ENCODE data around the gene MNAT1.

MNAT1 gene

DNA sequence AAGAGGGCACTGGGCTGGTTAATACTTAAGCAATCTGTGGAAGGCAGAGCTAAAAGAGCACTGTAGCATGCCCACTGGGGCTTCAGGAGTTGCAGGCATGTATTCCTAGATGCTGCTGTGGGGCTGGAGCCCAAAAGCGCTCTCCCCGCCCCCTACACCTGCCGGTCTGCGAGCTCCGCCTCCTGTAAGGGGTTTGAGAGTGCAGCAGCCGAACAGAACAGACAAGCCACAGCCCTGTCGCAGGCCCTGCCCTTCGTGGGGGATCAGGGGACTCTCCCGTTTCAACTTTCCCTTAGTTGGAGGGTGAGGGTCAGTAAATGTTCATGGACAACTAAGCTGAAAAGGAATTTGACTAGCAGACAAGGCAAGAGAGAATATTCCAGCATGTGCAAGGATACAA lies 264.1 kb downstream of the MNAT1 start:
- no peaks in the 10 kb centered on the region for H3K9me3 ChIP-seq (ENCODE audit: control insufficient read depth, insufficient read depth, low read length)
- no peaks in the 10 kb centered on the region for H3K9me2 ChIP-seq (replicated peaks; ENCODE audit: control insufficient read depth, low read length)
- no peak overlapping the region for H3K4me3 ChIP-seq (ENCODE audit: low read length)
- no peaks in the 10 kb centered on the region for H3K79me2 ChIP-seq (ENCODE audit: control insufficient read depth, low read length)
- TF ChIP-seq CTCF (IDR thresholded peaks at IDR 0.05; ENCODE audit: low read depth, low read length, poor library complexity, severe bottlenecking) = no peak
- no peak for TF ChIP-seq EZH2phosphoT487 (IDR thresholded peaks at IDR 0.05; ENCODE audit: borderline replicate concordance, low read length)
- H3F3A ChIP-seq (ENCODE audit: control insufficient read depth, insufficient read depth) = no peaks in the 10 kb centered on the region
- peaks cover 7% of the 10 kb centered on the region for H3K4me1 ChIP-seq (ENCODE audit: control insufficient read depth, low read length)
- peaks cover 4% of the 10 kb centered on the region; the same call in 1 of the 2 replicates for H3K36me3 ChIP-seq (ENCODE audit: control insufficient read depth, low read length)
- H3K27me3 ChIP-seq (ENCODE audit: control insufficient read depth, low read length) = no peaks in the 10 kb centered on the region
- H4K20me1 ChIP-seq (ENCODE audit: control insufficient read depth, insufficient read depth, low read depth, low read length) = no peaks in the 10 kb centered on the region
- H3K27ac ChIP-seq (ENCODE audit: low read depth, low read length) = no peak overlapping the region
- H3K4me2 ChIP-seq (ENCODE audit: low read length) = no peak overlapping the region

DNA sequence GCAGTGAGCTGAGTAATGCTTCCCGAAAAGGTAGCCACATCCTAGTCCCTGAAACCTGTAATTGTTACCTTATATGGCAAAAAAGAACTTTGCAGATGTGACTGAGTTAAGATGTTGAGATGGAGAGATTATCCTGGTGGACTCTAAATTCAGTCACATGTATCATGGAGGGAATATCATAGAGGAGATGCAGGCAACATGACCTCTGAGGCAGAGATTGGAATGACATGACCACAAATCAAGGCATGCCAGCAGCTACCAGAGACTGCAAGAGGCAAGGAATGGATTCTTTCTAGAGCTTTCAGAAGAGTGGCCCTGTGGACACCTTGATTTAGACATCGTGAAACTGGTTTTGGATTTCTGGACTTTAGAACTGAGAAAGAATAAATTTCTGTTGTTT lies 265.0 kb downstream of the MNAT1 start:
- Histone ChIP-seq H3K4me3 (ENCODE audit: low read length) (no peak overlapping the region), H3K27ac (ENCODE audit: low read depth, low read length) (no peak overlapping the region), H3K27me3 (ENCODE audit: control insufficient read depth, low read length) (no peaks in the 10 kb centered on the region), H3K9me2 (replicated peaks; ENCODE audit: control insufficient read depth, low read length) (no peaks in the 10 kb centered on the region), H3K9me3 (ENCODE audit: control insufficient read depth, insufficient read depth, low read length) (no peaks in the 10 kb centered on the region), H3K36me3 (ENCODE audit: control insufficient read depth, low read length) (no peaks in the 10 kb centered on the region), H3K4me1 (ENCODE audit: control insufficient read depth, low read length) (peaks cover 7% of the 10 kb centered on the region), H4K20me1 (ENCODE audit: control insufficient read depth, insufficient read depth, low read depth, low read length) (no peaks in the 10 kb centered on the region), H3K4me2 (ENCODE audit: low read length) (no peak overlapping the region), H3K79me2 (ENCODE audit: control insufficient read depth, low read length) (no peaks in the 10 kb centered on the region), H3F3A (ENCODE audit: control insufficient read depth, insufficient read depth) (no peaks in the 10 kb centered on the region)
- TF ChIP-seq EZH2phosphoT487 (IDR thresholded peaks at IDR 0.05; ENCODE audit: borderline replicate concordance, low read length) (no peak), CTCF (IDR thresholded peaks at IDR 0.05; ENCODE audit: low read depth, low read length, poor library complexity, severe bottlenecking) (no peak)

DNA sequence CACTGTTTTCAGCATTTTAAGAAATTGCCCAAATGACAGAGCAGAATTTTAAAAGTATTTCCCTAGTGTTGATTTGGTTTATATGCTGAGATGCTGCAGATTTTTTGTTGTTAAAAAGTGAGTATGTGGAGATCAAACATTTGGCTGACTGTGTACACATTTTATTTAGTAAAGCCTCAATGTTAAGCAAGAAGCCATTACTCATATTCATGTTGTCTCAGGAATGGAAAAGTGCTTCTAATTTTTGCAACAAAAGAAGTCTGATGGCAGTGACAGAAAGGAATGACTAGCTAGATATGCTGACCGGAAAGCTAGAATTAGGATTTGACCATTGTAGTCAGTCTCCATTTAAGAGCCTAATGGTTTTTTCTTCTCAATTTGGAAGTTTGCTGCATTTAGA lies 269.0 kb downstream of the MNAT1 start:
- H3K36me3 ChIP-seq (ENCODE audit: control insufficient read depth, low read length) = no peaks in the 10 kb centered on the region
- H3K4me2 ChIP-seq (ENCODE audit: low read length) = no peak overlapping the region
- no peaks in the 10 kb centered on the region for H3K79me2 ChIP-seq (ENCODE audit: control insufficient read depth, low read length)
- H3K9me2 ChIP-seq (replicated peaks; ENCODE audit: control insufficient read depth, low read length) = no peaks in the 10 kb centered on the region
- no peaks in the 10 kb centered on the region for H3K27me3 ChIP-seq (ENCODE audit: control insufficient read depth, low read length)
- no peaks in the 10 kb centered on the region for H3K4me1 ChIP-seq (ENCODE audit: control insufficient read depth, low read length)
- H3K4me3 ChIP-seq (ENCODE audit: low read length) = no peak overlapping the region
- no peak overlapping the region for H3K27ac ChIP-seq (ENCODE audit: low read depth, low read length)
- TF ChIP-seq EZH2phosphoT487 (IDR thresholded peaks at IDR 0.05; ENCODE audit: borderline replicate concordance, low read length) = no peak
- no peak for TF ChIP-seq CTCF (IDR thresholded peaks at IDR 0.05; ENCODE audit: low read depth, low read length, poor library complexity, severe bottlenecking)
- H4K20me1 ChIP-seq (ENCODE audit: control insufficient read depth, insufficient read depth, low read depth, low read length) = no peaks in the 10 kb centered on the region
- H3F3A ChIP-seq (ENCODE audit: control insufficient read depth, insufficient read depth) = no peaks in the 10 kb centered on the region
- H3K9me3 ChIP-seq (ENCODE audit: control insufficient read depth, insufficient read depth, low read length) = no peaks in the 10 kb centered on the region

- H3K79me2 ChIP-seq (ENCODE audit: control insufficient read depth, low read length) = no peaks in the 10 kb centered on the region
These were observed 285.0 kb downstream of the MNAT1 start for GRCh38 chr14:61019537-61019936.

More at GRCh38 chr14:61019537-61019936, 285.0 kb downstream of the MNAT1 start:
- no peak overlapping the region for H3K4me2 ChIP-seq (ENCODE audit: low read length)
- H3K4me3 ChIP-seq (ENCODE audit: low read length) = no peak overlapping the region
- H3K27me3 ChIP-seq (ENCODE audit: control insufficient read depth, low read length) = no peaks in the 10 kb centered on the region
- H3K9me2 ChIP-seq (replicated peaks; ENCODE audit: control insufficient read depth, low read length) = no peaks in the 10 kb centered on the region
- no peaks in the 10 kb centered on the region for H3K4me1 ChIP-seq (ENCODE audit: control insufficient read depth, low read length)
- no peaks in the 10 kb centered on the region for H4K20me1 ChIP-seq (ENCODE audit: control insufficient read depth, insufficient read depth, low read depth, low read length)
- H3K9me3 ChIP-seq (ENCODE audit: control insufficient read depth, insufficient read depth, low read length) = no peaks in the 10 kb centered on the region
- TF ChIP-seq EZH2phosphoT487 (IDR thresholded peaks at IDR 0.05; ENCODE audit: borderline replicate concordance, low read length) (no peak), CTCF (IDR thresholded peaks at IDR 0.05; ENCODE audit: low read depth, low read length, poor library complexity, severe bottlenecking) (no peak)
- H3F3A ChIP-seq (ENCODE audit: control insufficient read depth, insufficient read depth) = no peaks in the 10 kb centered on the region
- H3K36me3 ChIP-seq (ENCODE audit: control insufficient read depth, low read length) = no peaks in the 10 kb centered on the region
- H3K27ac ChIP-seq (ENCODE audit: low read depth, low read length) = no peak overlapping the region
